PFSK-1 (cell line): ENCODE measurements around the gene USH2A.

Source experiments
- REST ChIP-seq, 2 experiments: IDR thresholded peaks; 2 replicates each; pipeline versions ENCODE4 v1.6.1 to v1.8.0; 2011 to 2012; ENCODE audit warnings: low read depth in 2 of 2, low read length in 2 of 2, control low read depth in 1 of 2, inconsistent platforms in 1 of 2, mild to moderate bottlenecking in 1 of 2, moderate library complexity in 1 of 2; ENCODE audit not compliant: insufficient read depth in 1 of 2
- TAF1 ChIP-seq: IDR thresholded peaks from 2 replicates; pipeline ENCODE4 v1.6.1; 2012; ENCODE audit warnings: low read length, control low read depth, borderline replicate concordance; ENCODE audit not compliant: insufficient read depth

GRCh38 chr1:216258386-216258785, 164.9 kb downstream of the USH2A start:
- TF ChIP-seq TAF1 (no peak), REST (IDR thresholded peaks at IDR 0.05; ENCODE audit: insufficient read depth in 1 of 2, low read depth in 2 of 2, low read length in 2 of 2) (no peak)
